GM18526 (cell line): ENCODE results near the gene TUSC1.

ENCODE experiments used
- POLR2A ChIP-seq: IDR thresholded peaks from 3 replicates; pipeline ENCODE4 v1.6.1; 2011; ENCODE audit not compliant: insufficient read length; ENCODE audit errors: extremely low read depth

TUSC1 gene

DNA sequence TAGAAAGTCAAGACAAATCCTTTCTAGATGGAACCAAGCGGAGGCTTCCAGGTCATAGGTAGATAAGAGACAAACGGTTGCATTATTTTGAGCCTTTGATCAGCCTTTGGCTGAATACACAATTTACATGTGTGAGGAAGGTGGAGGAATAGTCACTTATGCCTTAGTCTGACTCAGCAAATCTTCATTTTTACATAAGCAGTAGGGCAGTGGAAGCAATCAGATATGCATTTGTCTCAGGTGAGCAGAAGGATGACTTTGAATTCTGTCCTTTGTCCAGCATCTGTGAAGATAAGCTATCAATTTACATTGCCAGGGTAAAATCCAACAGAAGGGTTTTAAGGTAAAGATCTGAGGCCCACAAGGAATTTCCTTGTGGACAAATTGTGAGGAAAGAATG lies 23.8 kb downstream of the TUSC1 start:
- no peak for TF ChIP-seq POLR2A

DNA sequence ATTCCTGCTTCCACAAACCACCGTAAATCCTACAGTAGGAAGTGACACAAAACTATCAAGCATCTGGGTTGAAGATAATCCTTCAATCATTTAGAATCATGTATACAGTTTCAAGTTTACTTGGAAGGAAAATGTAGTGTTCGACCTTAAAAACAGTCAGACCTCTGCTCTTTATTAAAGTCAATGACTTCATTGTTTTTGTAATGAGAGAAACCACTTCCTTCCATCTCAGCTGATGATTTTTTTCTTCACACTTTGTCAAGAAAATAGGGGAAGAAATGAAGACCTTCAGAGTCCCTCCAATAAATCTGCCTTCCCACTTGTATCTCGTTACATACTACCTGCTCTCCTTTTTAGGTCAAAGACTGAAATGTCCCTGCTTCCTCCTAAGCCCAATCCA lies 30.1 kb downstream of the TUSC1 start:
- no peak for TF ChIP-seq POLR2A

DNA sequence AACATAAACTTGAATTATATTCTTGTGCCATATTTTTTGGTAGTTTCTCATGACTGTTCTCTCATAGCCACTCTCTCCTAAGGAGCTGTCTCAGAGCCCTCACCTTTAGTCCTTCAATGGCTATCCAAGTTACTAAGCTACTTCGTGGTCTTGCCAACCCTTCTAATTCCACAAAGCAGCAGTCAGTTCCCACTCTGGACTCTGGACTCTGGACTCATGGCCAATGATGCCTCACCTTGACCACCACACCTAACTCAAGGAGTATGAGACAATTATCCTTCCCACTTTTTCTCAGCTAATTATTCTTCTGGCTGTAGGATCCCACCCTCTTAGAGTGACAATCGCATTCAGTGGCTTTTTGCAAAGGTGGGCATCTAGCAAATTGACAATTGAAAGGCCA lies 42.2 kb downstream of the TUSC1 start:
- TF ChIP-seq POLR2A = no peak

DNA sequence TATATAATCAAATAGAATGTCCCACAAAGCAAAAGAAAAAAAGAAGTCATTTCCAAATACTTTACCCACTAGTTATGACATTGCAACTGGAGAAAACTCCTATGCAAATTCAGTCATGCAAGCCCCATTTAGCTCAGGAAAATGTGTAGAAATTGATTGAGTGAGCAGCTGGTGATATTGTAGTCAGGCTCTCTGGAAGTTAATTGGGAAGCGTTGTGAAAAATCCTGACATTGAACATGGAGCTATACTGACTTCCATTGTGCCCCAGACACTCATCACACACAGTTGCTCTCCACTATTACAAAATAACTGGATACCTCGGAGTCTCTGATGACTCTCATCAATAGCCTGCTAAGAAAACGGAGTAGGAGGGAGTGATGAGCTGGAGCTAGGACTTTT lies 49.0 kb downstream of the TUSC1 start:
- TF ChIP-seq POLR2A = no peak
